Stimulated activated CD4-positive, alpha-beta T cell treated with anti-CD3 and anti-CD28 coated beads, Interleukin-12 subunit alpha, Interleukin-12 subunit beta, amount 100 ng/mL, for 4 hours (primary cell): ENCODE measurements around the gene PRXL2C.

Source experiments
- DNase-seq: peaks from one replicate; pipeline ENCODE4 v3.0.0-alpha.2; 2020

PRXL2C gene

GRCh38 chr9:96609732-96610131 is 45.4 kb downstream of the PRXL2C start:
- DNase-seq, result no peak

- no peak for DNase-seq
Measured at GRCh38 chr9:96607971-96608370, 47.1 kb downstream of the PRXL2C start.

- DNase-seq, result no peak
Measured at GRCh38 chr9:96605328-96605727, 49.8 kb downstream of the PRXL2C start.

DNA sequence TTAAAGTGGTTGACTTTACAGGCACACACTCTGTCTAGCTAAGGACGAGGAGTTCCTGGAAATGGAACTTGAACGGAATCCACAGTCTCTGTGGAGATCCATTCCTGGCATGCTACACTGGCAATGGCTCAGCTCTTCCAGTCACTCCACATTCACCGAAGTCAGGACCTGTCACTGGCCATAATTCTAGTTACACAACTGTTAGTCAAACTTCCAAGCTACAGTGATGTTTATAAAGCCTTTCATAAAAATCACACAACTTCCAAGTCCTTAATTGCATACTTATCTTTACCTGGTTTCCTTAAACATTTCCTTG is 51.2 kb downstream of the PRXL2C start:
- DNase-seq, result no peak

GRCh38 chr9:96603305-96604003 is 51.7 kb downstream of the PRXL2C start:
- no peak for DNase-seq

DNA sequence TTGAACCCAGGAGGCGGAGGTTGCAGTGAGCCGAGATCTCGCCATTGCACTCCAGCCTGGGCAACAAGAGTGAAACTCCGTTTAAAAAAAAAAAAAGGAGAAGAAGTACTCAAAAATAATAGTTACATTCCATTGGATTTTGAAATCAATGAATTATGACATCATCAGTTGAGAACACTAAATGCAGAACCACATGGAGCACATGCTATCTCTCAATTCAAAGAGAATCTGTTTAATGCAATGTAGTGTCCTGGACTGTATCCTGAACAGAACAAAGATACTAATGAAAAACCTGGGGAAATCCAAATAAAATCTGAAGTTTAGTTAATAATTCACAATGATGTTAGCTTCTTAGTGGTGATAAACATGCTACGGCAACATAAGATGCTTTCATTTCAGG is 55.8 kb downstream of the PRXL2C start:
- no peak for DNase-seq

DNA sequence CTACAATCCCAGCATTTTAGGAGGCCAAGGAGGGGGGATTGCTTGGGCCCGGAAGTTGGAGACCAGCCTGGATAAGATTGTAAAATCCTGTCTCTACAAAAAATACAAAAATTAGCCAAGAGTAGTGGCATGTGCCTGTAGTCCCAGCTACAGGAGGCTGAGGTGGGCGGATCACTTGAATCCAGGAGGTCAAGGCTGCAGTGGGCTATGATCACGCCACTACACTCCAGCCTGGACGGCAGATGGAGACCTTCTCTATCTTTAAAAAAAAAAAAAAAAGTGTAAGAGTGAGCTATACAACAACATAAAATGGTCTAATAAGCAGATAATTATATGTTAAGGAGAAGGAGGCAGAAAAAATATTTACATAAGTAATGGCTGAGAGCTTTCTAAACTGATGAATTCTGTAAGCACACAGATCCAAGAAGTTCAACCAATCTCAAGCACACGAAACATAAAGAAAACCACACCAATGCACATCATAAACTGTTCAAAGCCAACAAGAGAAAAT is 58.5 kb downstream of the PRXL2C start:
- DNase-seq, result no peak
